Placental epithelial cell (primary cell): ENCODE results near the gene ESX1. TPM values are rescaled to one million over a fixed set of nuclear protein-coding genes. Genes with fewer than 3 reads are reported as not detected.

ENCODE experiments used
- total RNA-seq: library from RNA; depleted of rRNA; stranded (reverse); fragments of >200 nt; gene quantifications from 2 replicates; pipeline ENCODE4 v1.2.3, GENCODE V29; 2012

Gene ESX1
- total RNA-seq: not detected in 2 replicates

GRCh38 chrX:104254442-104255115 is at the start of gene ESX1:
Gene ESX1 (minus strand): TSS chrX:104254933. CDS start chrX:104254849, 84 bp downstream.

Other genes with a start within 250 kb of the ESX1 start
- gene H2BW1, start 241.2 kb downstream of the ESX1 start, total RNA-seq: not detected in 2 replicates
- not detected in 2 replicates for gene H2BW2, start 215.0 kb downstream of the ESX1 start, total RNA-seq
- gene TMSB15C, start 178.7 kb downstream of the ESX1 start, total RNA-seq: 2.8 and 7.9 TPM in 2 replicates
- gene ZCCHC18, start 142.4 kb downstream of the ESX1 start, total RNA-seq: not detected in 2 replicates
- 5.3 and 11.0 TPM in 2 replicates for gene SLC25A53, start 97.9 kb downstream of the ESX1 start, total RNA-seq
- 18.1 and 28.2 TPM in 2 replicates for gene FAM199X, start 88.5 kb downstream of the ESX1 start, total RNA-seq